Esophagus muscularis mucosa (tissue), 3 donors: Measurements from ENCODE around the gene MAP1LC3B2.

Source experiments
- POLR2A ChIP-seq: fragments of 450-650 bp; IDR thresholded peaks from one replicate; pipeline ENCODE4 v1.6.1; 2017; ENCODE audit warnings: antibody characterized with exemption, moderate library complexity, mild to moderate bottlenecking, low read depth
- POLR2AphosphoS5 ChIP-seq, 2 donors: sonication (generic); formaldehyde crosslinking; IDR thresholded peaks; one replicate each; pipeline ENCODE4 v1.6.1; 2017; ENCODE audit warnings: antibody characterized with exemption in 2 of 2
- TF ChIP-seq, protein P1 (sequence below), 3 experiments: fragments of 200-600 bp in 2 of 3; fragments of 450-650 bp in 1 of 3; sonication (generic) in 2 of 3; IDR thresholded peaks; one replicate each; pipeline ENCODE4 v1.5.1; 2017 to 2019; ENCODE audit warnings: antibody characterized with exemption in 3 of 3, mild to moderate bottlenecking in 2 of 3, moderate library complexity in 1 of 3

DNA sequence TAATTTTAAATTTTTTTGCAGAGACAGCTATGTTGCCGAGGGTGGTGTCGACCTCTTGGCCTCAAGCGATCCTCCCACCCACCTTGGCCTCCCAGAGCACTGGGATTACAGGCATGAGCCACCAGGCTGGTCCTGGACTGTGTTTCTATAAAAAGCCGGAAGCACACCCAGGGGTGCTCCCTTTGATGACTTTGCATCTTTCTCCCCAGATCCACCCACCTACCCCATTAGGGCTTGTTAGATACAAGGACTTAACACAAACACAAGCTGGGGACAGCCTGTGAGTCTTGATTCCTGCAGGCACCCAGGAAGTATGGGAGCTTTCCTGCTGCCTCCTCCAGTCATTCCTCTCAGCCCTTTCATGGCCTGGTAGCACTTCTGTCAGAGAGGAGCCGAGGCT, 67.0 kb downstream of the MAP1LC3B2 start:
- TF ChIP-seq POLR2A, result no peak
- TF ChIP-seq POLR2AphosphoS5 (IDR thresholded peaks at IDR 0.05), result no peak
- TF ChIP-seq, protein P1, sequence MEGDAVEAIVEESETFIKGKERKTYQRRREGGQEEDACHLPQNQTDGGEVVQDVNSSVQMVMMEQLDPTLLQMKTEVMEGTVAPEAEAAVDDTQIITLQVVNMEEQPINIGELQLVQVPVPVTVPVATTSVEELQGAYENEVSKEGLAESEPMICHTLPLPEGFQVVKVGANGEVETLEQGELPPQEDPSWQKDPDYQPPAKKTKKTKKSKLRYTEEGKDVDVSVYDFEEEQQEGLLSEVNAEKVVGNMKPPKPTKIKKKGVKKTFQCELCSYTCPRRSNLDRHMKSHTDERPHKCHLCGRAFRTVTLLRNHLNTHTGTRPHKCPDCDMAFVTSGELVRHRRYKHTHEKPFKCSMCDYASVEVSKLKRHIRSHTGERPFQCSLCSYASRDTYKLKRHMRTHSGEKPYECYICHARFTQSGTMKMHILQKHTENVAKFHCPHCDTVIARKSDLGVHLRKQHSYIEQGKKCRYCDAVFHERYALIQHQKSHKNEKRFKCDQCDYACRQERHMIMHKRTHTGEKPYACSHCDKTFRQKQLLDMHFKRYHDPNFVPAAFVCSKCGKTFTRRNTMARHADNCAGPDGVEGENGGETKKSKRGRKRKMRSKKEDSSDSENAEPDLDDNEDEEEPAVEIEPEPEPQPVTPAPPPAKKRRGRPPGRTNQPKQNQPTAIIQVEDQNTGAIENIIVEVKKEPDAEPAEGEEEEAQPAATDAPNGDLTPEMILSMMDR (IDR thresholded peaks at IDR 0.05), result no peak
